ENCODE data around the gene TEX53. TPM values are rescaled to one million over a fixed set of nuclear protein-coding genes. Genes with fewer than 3 reads are reported as not detected.

Gene TEX53
- total RNA-seq, 2 donors from 2014 or later, result not detected

DNA sequence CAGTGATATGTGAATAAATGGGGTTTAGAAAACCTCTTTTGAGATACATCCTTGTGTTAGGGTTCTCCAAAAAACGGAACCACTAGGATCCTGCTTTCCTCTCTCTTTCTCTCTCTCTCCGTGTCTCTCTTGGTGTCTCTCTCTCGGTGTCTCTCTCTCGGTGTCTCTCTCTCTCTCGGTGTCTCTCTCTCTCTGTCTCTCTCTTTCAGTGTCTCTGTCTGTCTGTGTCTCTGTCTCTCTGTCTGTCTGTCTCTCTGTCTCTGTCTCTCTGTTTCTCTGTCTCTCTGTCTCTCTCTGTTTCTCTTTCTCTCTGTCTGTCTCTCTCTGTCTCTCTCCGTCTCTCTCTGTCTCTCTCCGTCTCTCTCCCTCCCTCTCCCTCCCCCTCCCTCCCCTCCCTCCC lies 32.2 kb upstream of the TEX53 start:
- Histone ChIP-seq H3K4me3 (ENCODE audit: low read length) (no peak overlapping the region), H3K36me3 (ENCODE audit: control insufficient read depth, insufficient read depth, low read length) (no peaks in the 10 kb centered on the region), H3K27ac (ENCODE audit: low read depth, low read length) (no peak overlapping the region), H3K9me3 (ENCODE audit: control insufficient read depth, low read length) (no peaks in the 10 kb centered on the region), H3K9ac (ENCODE audit: extremely low read depth, low read length, poor library complexity, severe bottlenecking) (no peak overlapping the region), H3K4me1 (ENCODE audit: control insufficient read depth, insufficient read depth, low read length) (no peaks in the 10 kb centered on the region), H3K27me3 (ENCODE audit: control insufficient read depth, insufficient read depth, low read length, poor library complexity, severe bottlenecking) (no peaks in the 10 kb centered on the region)
- Mint-ChIP-seq H3K36me3 (ENCODE audit: low read depth) (no peaks in the 10 kb centered on the region), H3K4me3 (no peak overlapping the region), H3K27me3 (ENCODE audit: insufficient read depth) (peaks cover 24% of the 10 kb centered on the region), H3K4me1 (no peaks in the 10 kb centered on the region), H3K27ac (no peak overlapping the region), H3K9me3 (no peaks in the 10 kb centered on the region)
- no peak for DNase-seq
- WGBS, 2 experiments (ENCODE audit: insufficient coverage in 1 of 2, insufficient read length in 1 of 2), result 61 to 76% methylated on average over 6 to 7 of the region's 7 CpGs
- TF ChIP-seq, protein P1, sequence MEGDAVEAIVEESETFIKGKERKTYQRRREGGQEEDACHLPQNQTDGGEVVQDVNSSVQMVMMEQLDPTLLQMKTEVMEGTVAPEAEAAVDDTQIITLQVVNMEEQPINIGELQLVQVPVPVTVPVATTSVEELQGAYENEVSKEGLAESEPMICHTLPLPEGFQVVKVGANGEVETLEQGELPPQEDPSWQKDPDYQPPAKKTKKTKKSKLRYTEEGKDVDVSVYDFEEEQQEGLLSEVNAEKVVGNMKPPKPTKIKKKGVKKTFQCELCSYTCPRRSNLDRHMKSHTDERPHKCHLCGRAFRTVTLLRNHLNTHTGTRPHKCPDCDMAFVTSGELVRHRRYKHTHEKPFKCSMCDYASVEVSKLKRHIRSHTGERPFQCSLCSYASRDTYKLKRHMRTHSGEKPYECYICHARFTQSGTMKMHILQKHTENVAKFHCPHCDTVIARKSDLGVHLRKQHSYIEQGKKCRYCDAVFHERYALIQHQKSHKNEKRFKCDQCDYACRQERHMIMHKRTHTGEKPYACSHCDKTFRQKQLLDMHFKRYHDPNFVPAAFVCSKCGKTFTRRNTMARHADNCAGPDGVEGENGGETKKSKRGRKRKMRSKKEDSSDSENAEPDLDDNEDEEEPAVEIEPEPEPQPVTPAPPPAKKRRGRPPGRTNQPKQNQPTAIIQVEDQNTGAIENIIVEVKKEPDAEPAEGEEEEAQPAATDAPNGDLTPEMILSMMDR (conservative IDR thresholded peaks at IDR 0.05), result no peak

GRCh38 chr9:114688909-114689610 lies 31.5 kb upstream of the TEX53 start:
- no peak overlapping the region for H3K4me3 Mint-ChIP-seq
- 92 to 93% methylated on average over 2 to 3 of the region's 3 CpGs for WGBS, 2 experiments (ENCODE audit: insufficient coverage in 1 of 2, insufficient read length in 1 of 2)
- H3K27ac Mint-ChIP-seq, result no peak overlapping the region
- no peaks in the 10 kb centered on the region for H3K36me3 Mint-ChIP-seq (ENCODE audit: low read depth)
- Histone ChIP-seq H3K4me3 (ENCODE audit: low read length) (no peak overlapping the region), H3K9ac (ENCODE audit: extremely low read depth, low read length, poor library complexity, severe bottlenecking) (no peak overlapping the region), H3K36me3 (ENCODE audit: control insufficient read depth, insufficient read depth, low read length) (no peaks in the 10 kb centered on the region), H3K27me3 (ENCODE audit: control insufficient read depth, insufficient read depth, low read length, poor library complexity, severe bottlenecking) (no peaks in the 10 kb centered on the region), H3K27ac (ENCODE audit: low read depth, low read length) (no peak overlapping the region), H3K9me3 (ENCODE audit: control insufficient read depth, low read length) (no peaks in the 10 kb centered on the region), H3K4me1 (ENCODE audit: control insufficient read depth, insufficient read depth, low read length) (no peaks in the 10 kb centered on the region)
- H3K27me3 Mint-ChIP-seq (ENCODE audit: insufficient read depth), result peaks cover 20% of the 10 kb centered on the region
- H3K4me1 Mint-ChIP-seq, result no peaks in the 10 kb centered on the region
- TF ChIP-seq, protein P1 (conservative IDR thresholded peaks at IDR 0.05), result no peak
- no peaks in the 10 kb centered on the region for H3K9me3 Mint-ChIP-seq
- DNase-seq, result no peak

- H3K27ac Mint-ChIP-seq, result no peak overlapping the region
Observed at GRCh38 chr9:114688379-114688778, 30.8 kb upstream of the TEX53 start.

More at GRCh38 chr9:114688379-114688778, 30.8 kb upstream of the TEX53 start:
- no peaks in the 10 kb centered on the region for H3K9me3 ChIP-seq (ENCODE audit: control insufficient read depth, low read length)
- no peaks in the 10 kb centered on the region for H3K36me3 Mint-ChIP-seq (ENCODE audit: low read depth)
- no peaks in the 10 kb centered on the region for H3K36me3 ChIP-seq (ENCODE audit: control insufficient read depth, insufficient read depth, low read length)
- no peak overlapping the region for H3K4me3 Mint-ChIP-seq
- H3K27me3 Mint-ChIP-seq (ENCODE audit: insufficient read depth), result peaks cover 20% of the 10 kb centered on the region
- no peak overlapping the region for H3K4me3 ChIP-seq (ENCODE audit: low read length)
- no peaks in the 10 kb centered on the region for H3K9me3 Mint-ChIP-seq
- no peaks in the 10 kb centered on the region for H3K4me1 ChIP-seq (ENCODE audit: control insufficient read depth, insufficient read depth, low read length)
- H3K27ac ChIP-seq (ENCODE audit: low read depth, low read length), result no peak overlapping the region
- H3K9ac ChIP-seq (ENCODE audit: extremely low read depth, low read length, poor library complexity, severe bottlenecking), result no peak overlapping the region
- TF ChIP-seq, protein P1 (conservative IDR thresholded peaks at IDR 0.05), result no peak
- DNase-seq, result peak; percentile 1
- H3K27me3 ChIP-seq (ENCODE audit: control insufficient read depth, insufficient read depth, low read length, poor library complexity, severe bottlenecking), result no peaks in the 10 kb centered on the region
- WGBS, 2 experiments (ENCODE audit: insufficient coverage in 1 of 2, insufficient read length in 1 of 2), result 89 to 97% methylated on average over 2 to 4 of the region's 4 CpGs
- no peaks in the 10 kb centered on the region for H3K4me1 Mint-ChIP-seq
